Muscle layer of duodenum (tissue), 2 donors: ENCODE data around the gene CFDP1.

Experiments
- H3K27ac ChIP-seq: one replicate; pipeline ENCODE4 v1.7.0; 2013; ENCODE audit warnings: mild to moderate bottlenecking, low read length
- H3K27me3 ChIP-seq: one replicate; pipeline ENCODE4 v1.7.0; 2013; ENCODE audit warnings: low read depth, mild to moderate bottlenecking, control low read depth, low read length
- H3K36me3 ChIP-seq, 2 donors: one replicate each; pipeline ENCODE4 v1.7.0; 2013; ENCODE audit warnings: low read length in 2 of 2, control low read depth in 1 of 2, mild to moderate bottlenecking in 1 of 2; ENCODE audit not compliant: insufficient read depth in 2 of 2, control insufficient read depth in 1 of 2
- H3K4me1 ChIP-seq, 2 donors: one replicate each; pipeline ENCODE4 v1.7.0; 2013; ENCODE audit warnings: low read length in 2 of 2, mild to moderate bottlenecking in 2 of 2, control low read depth in 1 of 2, moderate library complexity in 1 of 2; ENCODE audit not compliant: insufficient read depth in 2 of 2, control insufficient read depth in 1 of 2
- H3K4me3 ChIP-seq, 2 donors: one replicate each; pipeline ENCODE4 v1.7.0; 2013; ENCODE audit warnings: low read length in 2 of 2, low read depth in 1 of 2, mild to moderate bottlenecking in 1 of 2
- H3K9me3 ChIP-seq, 2 donors: one replicate each; pipeline ENCODE4 v1.7.0; 2013; ENCODE audit warnings: low read length in 2 of 2, control low read depth in 1 of 2, mild to moderate bottlenecking in 1 of 2; ENCODE audit not compliant: control insufficient read depth in 1 of 2
- donor health status: healthy.

CFDP1 gene

DNA sequence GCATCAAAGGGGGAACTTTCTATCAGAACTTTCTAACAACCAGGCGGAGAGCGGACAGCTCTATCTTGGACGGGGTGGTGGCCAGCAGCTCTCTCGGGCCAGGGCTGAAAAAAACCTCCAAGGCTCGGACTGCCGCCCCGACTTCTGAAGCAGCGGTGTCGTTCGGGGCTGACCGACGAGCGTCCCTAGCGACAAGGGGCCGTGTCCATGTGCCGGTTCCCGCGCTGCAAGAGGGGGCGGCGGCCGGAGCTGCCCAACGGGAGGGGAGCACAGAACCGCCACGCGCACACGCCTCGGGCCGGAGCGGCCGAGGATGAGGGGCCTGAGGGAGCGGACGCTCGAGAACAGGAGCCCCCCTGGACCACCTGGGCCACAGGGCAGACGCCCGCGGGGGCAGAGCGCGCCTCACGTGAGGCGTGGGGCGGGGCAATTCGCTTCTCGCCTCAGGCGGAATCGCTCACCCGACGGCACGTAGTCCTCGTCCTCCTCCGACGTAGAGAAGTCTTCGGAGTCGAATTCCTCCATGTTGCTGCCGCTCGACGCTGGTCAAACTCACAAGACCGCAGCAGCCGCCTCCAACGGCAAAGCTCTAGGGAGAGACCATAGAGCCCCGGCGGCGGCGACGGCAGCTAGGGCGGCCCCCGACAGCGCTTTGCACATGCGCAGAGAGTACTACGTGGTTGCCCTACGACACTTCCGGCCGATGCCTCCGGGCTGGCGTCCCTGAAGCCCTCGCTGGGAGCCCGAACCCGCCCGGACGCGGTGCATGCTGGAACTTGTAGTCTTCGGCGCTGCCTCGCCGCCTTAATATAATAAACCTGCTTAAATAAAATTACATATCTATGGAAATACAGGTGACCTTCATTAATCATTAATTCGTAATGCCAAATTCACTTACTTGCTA, at the start of gene CFDP1:
Gene CFDP1, minus strand, starts transcription at position 676 of the 904 bp plus-strand sequence. Its CDS starts 151 bp downstream, at position 525.
- Histone ChIP-seq H3K4me1 (peaks cover 0 to 2% of the 10 kb centered on the region in 2 donors), H3K27me3 (no peaks in the 10 kb centered on the region)

GRCh38 chr16:75482434-75483205, 49.3 kb upstream of the CFDP1 start:
- Histone ChIP-seq H3K9me3 (no peaks in the 10 kb centered on the region), H3K27me3 (no peaks in the 10 kb centered on the region), H3K4me3 (no peak overlapping the region), H3K36me3 (no peaks in the 10 kb centered on the region), H3K27ac (no peak overlapping the region), H3K4me1 (no peaks in the 10 kb centered on the region)

More for the DNA sequence above, at the start of gene CFDP1:
- H3K9me3 ChIP-seq = no peaks in the 10 kb centered on the region
- no peaks in the 10 kb centered on the region for H3K36me3 ChIP-seq
- H3K27ac ChIP-seq = peak within 1 kb of the TSS; percentile 100
- peak within 1 kb of the TSS; percentile 82 to 96 for H3K4me3 ChIP-seq

GRCh38 chr16:75481475-75481874, 48.2 kb upstream of the CFDP1 start:
- H3K27ac ChIP-seq = no peak overlapping the region
- H3K9me3 ChIP-seq = no peaks in the 10 kb centered on the region
- H3K4me3 ChIP-seq = no peak overlapping the region
- H3K4me1 ChIP-seq = no peaks in the 10 kb centered on the region
- H3K36me3 ChIP-seq = no peaks in the 10 kb centered on the region
- H3K27me3 ChIP-seq = no peaks in the 10 kb centered on the region

DNA sequence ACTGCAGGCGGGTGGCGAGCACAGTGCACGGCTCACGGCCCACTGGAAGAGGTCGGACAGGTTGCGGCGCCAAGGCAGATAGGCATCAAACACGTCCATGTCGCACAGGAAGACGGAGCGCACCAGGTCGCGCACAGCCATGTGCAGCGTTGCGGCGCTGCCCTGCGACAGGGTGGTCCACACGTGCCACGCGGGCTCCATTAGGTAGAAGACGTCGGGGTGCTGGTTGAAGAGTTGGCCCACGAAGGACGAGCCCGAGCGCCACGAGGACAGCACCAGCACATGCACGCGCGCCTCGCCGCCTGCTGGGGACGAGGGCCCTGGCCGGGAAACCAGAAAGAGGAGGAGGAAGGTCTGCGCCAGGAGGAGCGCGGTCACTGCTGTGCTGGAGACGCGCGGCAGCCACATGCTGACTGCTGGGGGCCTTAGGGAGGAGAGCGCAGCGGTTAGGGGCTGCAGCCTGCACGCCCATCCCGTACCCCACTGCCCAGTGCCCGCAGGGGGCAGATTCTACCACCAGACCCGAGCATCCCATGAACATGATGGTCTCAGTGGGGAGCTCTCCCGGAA, 46.2 kb upstream of the CFDP1 start:
- Histone ChIP-seq H3K4me3 (no peak overlapping the region), H3K9me3 (no peaks in the 10 kb centered on the region), H3K4me1 (no peaks in the 10 kb centered on the region), H3K27ac (no peak overlapping the region), H3K36me3 (no peaks in the 10 kb centered on the region), H3K27me3 (no peaks in the 10 kb centered on the region)

- no peaks in the 10 kb centered on the region for H3K4me1 ChIP-seq
- no peak overlapping the region for H3K4me3 ChIP-seq
- no peaks in the 10 kb centered on the region for H3K27me3 ChIP-seq
- no peaks in the 10 kb centered on the region for H3K9me3 ChIP-seq
- H3K36me3 ChIP-seq = no peaks in the 10 kb centered on the region
- no peak overlapping the region for H3K27ac ChIP-seq
Observed at GRCh38 chr16:75478480-75479345, 45.4 kb upstream of the CFDP1 start.

- H3K4me3 ChIP-seq = no peak overlapping the region
- no peaks in the 10 kb centered on the region for H3K9me3 ChIP-seq
- no peak overlapping the region for H3K27ac ChIP-seq
- no peaks in the 10 kb centered on the region for H3K4me1 ChIP-seq
- no peaks in the 10 kb centered on the region for H3K36me3 ChIP-seq
- no peaks in the 10 kb centered on the region for H3K27me3 ChIP-seq
Observed at GRCh38 chr16:75477680-75478473, 44.6 kb upstream of the CFDP1 start.

- H3K36me3 ChIP-seq = no peaks in the 10 kb centered on the region
- H3K27ac ChIP-seq = no peak overlapping the region
- no peaks in the 10 kb centered on the region for H3K27me3 ChIP-seq
- no peak overlapping the region for H3K4me3 ChIP-seq
- no peaks in the 10 kb centered on the region for H3K4me1 ChIP-seq
- H3K9me3 ChIP-seq = no peaks in the 10 kb centered on the region
Observed at GRCh38 chr16:75476817-75477216, 43.5 kb upstream of the CFDP1 start.

- Histone ChIP-seq H3K27me3 (no peaks in the 10 kb centered on the region), H3K4me3 (no peak overlapping the region), H3K4me1 (no peaks in the 10 kb centered on the region), H3K9me3 (no peaks in the 10 kb centered on the region), H3K27ac (no peak overlapping the region), H3K36me3 (no peaks in the 10 kb centered on the region)
Observed at GRCh38 chr16:75475420-75475847, 42.1 kb upstream of the CFDP1 start.

- Histone ChIP-seq H3K27ac (no peak overlapping the region), H3K27me3 (no peaks in the 10 kb centered on the region), H3K4me3 (no peak overlapping the region), H3K36me3 (no peaks in the 10 kb centered on the region), H3K9me3 (no peaks in the 10 kb centered on the region), H3K4me1 (no peaks in the 10 kb centered on the region)
Observed at GRCh38 chr16:75472908-75473877, 39.9 kb upstream of the CFDP1 start.
